Activated CD8-positive, alpha-beta memory T cell treated with anti-CD3 and anti-CD28 coated beads for 24 hours (primary cell): Measurements from ENCODE around the gene AP4B1.
"Not testable (repeated sequence)": the region's sequence is repeated elsewhere in the genome, so short reads cannot be mapped to it uniquely, and the experiment has no call there.

Experiments
- DNase-seq: peaks from one replicate; pipeline ENCODE4 v3.0.0-alpha.2; 2020

Gene AP4B1

DNA sequence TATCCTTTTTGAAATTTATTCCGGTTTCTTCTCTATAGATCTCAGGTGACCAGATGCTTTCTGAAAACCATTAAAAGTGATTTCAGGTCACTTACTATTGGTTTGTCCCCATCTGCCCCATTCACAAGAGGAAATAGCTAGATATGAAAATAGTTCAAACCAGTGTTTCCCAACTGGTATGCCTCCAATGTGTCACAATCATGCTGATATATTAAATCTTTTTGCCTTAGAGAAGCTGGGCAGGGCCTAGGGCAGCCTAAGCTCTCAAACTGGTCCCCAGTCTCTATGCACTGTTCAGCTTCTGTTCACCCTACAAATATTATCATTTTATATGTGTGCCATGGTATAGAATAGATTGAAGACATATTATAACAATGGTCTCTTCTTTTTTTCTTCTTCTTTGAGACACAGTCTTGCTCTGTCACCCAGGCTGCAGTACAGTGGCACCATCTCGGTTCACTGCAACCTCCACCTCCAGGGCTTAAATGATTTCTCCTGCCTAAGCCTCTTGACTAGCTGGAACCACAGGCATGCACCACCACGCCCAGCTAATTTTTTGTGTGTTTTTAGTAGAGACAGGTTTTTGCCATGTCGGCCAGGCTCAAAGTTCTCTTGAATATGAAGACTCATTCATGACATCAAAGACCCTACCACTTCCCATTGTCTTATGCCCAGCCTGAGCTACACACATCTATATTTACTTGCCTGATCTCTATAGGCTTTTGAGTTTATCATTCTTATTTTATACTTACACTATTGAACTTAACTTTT, 48.8 kb downstream of the AP4B1 start:
- DNase-seq: no peak

DNA sequence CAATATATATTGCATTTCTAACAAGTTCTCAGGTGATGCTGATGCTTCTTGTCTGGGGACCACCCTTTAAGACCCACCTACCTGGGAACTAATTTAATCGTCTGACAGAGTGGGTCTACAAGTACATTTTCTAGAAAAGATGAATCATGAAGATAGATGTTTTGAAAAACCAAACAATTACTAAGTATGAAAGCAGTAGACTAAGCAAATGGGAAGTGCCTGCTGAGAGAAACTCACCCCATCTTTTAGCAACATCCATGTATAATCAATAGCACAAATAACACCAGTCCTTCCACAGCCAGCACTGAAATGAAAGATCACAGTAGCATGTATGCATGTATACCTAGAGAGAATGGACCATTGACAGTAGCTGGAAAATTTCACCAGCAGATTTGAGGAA, 50.4 kb downstream of the AP4B1 start:
- no peak for DNase-seq

DNA sequence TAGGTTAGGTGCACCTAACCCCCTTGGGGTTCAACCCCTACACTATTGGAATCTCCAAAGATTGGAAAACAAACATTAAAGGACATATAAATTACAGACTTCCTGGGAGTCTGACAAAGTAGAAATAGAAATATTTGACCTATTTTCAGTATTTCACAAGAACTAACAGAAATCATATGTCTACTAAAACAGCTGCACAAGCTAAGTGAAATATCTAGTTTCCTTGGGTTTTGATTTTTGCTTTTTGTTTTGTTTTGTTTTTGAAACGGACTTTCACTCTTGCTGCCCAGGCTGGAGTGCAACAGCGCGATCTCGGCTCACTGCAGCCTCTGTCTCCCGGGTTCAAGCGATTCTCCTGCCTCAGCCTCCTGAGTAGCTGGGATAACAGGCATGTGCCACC, 51.9 kb downstream of the AP4B1 start:
- not testable (repeated sequence) for DNase-seq

DNA sequence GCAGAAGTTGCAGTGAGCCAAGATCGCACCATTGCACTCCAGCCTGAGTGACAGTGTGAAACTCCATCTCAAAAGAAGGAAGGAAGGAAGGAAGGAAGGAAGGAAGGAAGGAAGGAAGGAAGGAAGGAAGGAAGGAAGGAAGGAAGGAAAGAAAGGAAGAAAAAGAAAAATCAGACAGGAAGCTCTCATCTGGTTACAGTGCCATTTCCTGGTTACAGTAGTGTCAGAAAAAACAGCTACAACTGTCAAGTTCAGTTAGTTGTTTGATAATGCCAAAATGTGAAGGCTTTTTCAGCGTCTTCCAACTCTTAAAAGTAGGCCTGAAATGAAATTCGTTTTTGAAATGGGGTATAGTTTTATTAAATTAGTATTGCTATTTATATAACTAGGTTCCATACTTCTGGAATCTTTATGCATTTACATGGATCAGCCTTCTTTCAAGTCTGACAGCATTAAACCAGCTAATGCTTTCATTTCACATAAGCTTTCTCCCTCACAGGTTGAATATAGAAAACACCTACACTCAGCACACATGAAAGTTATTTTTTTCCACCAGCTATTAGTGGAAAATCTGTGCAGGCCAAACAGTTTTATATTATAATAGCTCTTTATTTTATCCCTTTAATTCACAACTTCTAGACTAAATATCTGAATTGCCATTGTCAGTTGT, 54.3 kb downstream of the AP4B1 start:
- DNase-seq: no peak

DNA sequence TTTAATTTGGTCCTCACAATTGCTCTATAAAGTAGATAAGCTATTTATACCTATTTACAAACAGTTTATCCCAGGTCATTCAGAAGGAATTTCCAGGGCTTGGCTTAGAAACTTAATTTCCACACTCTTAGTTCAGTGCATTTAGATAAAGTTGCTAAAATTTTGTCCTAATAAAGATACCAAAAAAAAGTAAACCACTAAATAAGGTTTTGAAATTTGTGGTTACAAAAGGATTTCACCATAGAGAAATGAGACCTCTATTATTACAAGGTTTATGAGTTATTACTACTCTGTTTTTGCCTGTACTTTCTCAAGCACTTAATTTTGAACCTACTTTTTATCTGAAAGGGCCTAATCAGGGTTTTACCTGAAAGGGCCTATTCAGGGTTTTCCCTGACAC, 55.5 kb downstream of the AP4B1 start:
- DNase-seq: no peak

DNA sequence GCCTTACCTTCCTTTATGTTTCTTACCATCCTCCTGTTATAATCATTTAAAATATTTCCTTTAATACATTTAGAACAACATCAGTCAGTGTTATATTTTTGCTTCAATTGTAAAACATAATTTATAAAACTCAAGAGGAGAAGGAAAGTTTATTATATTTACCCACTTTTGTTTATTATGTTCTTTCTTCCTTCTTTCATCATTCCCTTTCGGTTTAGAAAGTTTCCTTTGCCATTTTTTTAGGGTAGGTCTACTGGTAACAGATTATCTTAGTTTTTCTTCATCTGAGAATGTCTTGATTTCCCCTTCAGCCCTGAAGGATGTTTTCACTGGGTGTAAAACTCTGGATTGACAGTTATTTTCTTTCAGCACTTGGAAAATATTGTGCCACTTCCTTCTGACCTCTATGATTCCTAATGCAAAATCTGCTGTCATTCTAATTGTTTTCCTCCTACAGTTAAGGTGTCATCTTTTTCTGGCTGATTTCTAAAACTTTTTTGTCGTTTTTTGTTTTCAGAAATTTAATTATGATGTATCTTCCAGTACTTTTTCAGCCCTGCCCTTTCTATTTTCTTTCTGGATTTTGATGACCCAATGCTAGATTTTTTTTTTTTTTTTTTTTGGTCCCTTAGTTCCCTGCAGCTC, 58.1 kb downstream of the AP4B1 start:
- no peak for DNase-seq
